Measurements from ENCODE around the gene LRP4.

The LRP4 gene

DNA sequence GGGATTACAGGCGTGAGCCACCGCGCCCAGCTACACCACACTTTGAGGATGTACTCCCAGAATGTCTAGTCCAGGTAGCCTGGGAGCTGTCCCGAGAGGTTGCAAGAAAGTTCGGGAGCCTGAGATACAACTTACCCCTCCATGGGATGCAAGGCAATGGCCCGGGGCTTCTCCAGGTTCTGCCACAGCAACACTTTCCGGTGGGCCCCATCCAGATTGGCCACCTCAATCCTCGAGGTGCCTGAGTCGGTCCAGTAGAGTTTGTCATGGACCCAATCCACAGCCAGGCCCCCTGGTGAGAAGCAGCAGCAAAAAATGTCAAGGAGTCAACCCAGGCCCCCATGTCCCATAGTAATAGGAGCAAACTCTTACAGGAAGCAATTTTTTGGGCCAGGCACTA lies 25.5 kb downstream of the LRP4 start:
- DNase-seq (ENCODE audit: low read depth): no peak

DNA sequence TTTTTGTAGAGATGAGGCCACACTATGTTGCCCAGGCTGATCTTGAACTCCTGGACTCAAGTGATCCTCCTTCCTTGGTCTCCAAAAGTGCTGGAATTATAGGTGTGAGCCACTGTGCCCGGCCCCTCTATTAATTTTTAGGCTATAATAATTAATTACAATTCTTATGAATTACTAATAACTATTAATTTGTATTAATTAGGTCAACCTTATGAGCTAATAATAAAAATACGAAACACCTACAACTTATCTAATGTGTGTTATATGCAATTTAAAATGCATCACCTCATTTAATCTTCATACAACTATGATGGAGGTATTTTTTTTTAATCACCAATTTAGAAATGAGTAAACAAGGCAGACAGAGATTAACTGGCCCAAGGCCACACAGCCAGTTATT lies 26.2 kb downstream of the LRP4 start:
- DNase-seq (ENCODE audit: low read depth): no peak

DNA sequence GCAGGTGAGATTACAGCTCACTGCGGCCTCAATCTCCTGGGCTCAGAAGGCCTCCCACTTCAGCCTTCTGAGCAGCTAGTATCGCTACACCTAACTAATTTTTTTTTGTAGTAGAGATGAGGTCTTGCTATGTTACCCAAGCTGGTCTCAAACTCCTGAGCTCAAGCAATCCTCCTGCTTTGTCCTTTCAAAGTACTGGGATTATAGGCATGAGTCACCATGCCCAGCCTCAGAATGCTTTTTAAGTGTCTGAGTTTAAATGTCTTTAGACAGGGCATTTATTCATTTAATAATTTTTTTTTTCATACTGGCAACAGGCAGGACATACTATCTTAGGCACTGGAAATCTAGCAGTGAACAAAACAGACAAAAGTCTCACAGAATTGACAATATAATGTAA lies 27.7 kb downstream of the LRP4 start:
- DNase-seq (ENCODE audit: low read depth): peak; percentile 55

DNA sequence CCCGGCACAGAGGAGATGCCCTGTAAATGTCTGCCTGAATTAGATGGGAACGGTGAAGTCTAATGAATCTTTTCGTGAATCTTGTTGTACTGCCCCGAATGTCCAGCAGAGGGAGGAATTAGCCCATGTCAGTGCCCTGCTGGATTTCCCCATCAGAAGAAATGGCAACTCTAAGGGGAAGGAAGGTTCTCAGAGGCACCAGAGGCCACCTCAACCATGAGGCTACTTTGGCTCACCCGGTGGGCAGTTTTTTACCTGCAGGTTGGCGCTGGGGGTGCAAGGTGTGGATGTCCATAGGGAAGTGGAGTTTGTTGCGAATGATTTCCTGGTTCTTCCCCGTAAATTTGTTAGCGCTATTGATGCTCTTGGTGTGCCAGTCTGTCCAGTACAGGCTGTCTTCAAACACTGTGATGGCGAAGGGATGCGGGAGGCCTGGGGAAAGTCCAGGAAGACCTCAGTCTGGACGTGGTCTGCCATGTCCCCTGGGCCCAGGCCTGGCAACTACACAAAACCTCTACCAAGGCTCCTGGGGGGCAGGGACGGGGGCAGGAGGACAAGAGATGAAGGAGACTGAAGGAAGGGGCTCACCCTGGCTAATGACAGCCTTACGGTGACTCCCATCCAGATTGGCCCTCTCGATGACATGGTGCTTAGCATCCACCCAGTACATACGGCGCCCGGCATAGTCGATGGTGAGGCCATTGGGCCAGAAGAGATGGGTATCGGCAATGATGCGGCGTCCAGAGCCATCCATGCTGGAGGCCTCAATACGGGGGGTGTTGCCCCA lies 28.5 kb downstream of the LRP4 start:
- peak; percentile 64 for DNase-seq (ENCODE audit: low read depth)

DNA sequence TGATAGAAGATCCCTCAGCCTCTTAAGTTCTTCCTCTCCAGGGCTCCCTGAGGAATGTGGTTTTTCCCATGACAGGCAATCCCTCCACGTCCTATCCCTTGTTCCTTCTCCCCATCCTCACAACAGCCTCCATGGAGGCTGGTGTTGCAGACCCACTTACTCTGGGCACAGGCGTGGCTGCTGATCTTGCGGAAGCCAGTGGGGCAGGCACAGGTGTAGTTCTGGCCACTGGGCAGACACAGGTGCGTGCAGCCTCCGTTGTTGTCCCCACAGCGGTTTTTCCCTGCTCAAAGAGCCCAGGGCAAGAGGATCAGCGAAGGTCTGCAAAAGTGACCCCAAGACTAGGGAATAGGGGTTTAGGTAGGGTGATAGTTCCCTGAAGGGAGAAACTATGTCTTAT lies 29.1 kb downstream of the LRP4 start:
- no peak for DNase-seq (ENCODE audit: low read depth)

DNA sequence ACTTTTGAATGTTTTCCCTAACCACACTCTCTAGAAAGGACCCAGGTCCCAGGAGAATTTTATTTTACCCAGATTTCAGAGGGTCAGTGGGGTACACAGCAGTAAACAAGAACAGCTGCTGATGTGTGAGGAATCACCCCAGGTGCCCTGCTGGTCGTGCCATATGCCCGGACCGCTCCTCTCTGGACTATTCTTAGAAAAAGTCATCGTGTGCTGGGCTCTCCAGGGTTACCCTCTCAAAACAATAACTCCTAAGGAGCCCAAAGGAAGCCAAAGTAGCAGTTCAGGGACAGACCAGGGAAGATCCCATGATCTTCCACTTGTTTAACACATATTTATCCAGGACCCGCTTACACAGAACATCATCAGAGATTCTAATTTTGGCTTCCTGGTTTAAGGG lies 29.7 kb downstream of the LRP4 start:
- DNase-seq (ENCODE audit: low read depth): no peak

DNA sequence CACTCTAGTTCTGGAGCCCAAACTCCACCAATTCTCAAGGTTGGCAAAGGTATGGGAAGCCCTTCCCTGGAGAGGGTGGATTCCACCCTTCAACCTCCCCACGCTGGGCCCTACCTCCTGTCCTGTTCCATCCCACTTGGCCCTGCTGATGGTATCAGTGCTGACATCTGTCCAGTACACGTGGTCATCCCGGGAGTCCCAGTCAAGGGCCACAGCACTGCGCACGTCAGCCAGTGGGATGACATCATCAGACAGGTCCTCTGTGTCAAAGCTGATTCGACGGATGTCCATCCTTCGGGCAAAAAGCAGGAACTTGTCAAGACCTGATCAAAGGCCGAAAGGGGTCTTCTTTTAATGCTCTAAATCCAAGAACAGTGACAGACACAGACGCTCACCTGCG lies 32.1 kb downstream of the LRP4 start:
- DNase-seq (ENCODE audit: low read depth): no peak

DNA sequence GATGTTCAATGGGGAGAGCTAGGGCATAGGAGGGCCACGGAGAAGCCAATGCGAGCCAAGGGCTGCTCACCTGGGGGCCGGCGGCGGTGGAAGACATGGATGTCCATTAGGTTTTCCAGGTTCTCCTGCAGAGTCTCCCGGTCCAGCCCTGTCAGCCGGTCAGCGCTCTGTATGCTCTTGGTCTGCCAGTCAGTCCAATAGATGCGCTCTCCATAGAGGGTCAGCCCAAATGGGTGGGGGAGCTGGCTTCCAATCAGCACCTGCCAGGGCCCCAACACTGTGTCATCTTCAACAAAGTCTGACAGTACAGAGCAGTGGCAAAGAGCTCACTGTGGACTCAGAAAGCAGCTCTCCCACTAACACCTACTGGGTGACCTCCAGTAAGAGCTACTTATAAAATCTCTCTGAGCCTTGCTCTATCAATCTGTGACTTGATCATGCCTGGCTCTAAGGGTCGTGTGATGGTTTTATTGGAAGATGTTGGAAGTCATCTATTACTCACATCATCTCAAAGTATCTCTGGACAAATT lies 39.2 kb downstream of the LRP4 start:
- DNase-seq (ENCODE audit: low read depth): no peak

DNA sequence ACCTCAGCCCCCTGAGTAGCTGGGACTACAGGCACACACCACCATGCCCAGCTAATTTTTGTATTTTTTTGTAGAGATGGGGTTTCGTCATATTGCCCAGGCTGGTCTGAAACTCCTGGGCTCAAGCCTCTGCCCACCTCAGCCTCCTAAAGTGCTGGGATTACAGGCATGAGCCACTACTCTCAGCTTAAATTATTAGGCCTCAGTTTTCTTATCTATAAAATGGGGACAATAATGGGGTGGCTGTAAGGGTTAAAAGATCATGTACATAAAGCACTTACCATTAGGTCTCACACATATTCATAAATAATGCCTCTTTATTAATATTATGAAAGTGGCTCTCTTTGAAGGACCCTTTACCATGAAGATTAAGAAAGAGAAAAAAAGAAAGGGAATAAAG lies 40.8 kb downstream of the LRP4 start:
- no peak for DNase-seq (ENCODE audit: low read depth)

DNA sequence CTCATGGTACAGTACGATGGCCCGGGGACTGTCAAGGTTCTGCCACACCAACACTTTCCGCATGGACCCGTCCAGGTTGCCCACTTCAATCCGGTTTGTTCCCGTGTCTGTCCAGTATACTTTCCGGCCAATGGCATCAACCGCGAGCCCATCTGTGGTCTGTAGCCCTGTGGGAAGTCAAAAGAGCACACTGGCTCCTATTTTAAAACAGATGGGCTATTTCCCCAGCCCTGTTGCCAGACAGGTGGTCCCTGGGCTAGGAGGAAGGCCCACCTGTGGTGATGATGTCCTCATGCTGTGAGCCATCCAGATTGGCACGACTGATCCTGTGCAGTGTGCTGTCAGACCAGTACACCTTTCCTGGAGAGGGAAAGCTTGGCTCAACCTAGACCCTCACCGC lies 41.9 kb downstream of the LRP4 start:
- no peak for DNase-seq (ENCODE audit: low read depth)

DNA sequence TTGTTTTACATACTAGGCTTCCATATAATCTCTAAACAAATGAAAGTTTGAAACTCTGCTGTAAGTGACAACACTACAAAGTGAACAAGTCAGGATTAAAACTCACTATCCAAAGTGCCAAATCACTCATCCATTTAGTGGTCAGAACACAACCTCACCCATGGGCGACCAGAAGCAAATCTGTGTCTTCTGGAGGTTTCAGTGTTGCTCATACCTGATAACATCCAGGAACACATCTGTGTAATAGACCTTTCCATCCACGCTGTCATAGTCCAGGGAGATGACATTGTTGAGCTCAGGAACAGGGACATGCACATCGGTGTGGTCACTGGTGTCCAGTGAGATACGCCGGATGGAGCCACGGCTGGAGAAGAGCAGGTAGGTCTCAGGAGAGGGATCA lies 43.8 kb downstream of the LRP4 start:
- DNase-seq (ENCODE audit: low read depth): no peak

DNA sequence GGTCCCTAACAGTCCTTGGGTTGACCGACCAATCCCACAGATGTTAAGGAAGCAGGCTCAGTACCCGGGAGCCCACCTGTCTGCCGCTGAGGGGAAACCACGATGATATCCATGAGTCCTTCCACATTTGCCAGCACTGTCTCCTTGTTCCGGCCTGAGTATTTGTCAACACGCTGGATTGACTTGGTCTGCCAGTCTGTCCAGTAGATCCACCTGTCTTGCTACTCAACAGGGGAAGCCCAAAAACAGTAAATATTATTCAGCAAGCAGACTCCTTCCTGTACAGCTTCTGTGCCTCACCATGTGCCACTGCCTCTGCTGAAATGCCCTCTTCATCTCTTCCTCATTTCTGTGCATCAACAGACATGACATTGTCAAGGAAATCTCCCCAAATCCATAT lies 49.4 kb downstream of the LRP4 start:
- DNase-seq (ENCODE audit: low read depth): no peak

DNA sequence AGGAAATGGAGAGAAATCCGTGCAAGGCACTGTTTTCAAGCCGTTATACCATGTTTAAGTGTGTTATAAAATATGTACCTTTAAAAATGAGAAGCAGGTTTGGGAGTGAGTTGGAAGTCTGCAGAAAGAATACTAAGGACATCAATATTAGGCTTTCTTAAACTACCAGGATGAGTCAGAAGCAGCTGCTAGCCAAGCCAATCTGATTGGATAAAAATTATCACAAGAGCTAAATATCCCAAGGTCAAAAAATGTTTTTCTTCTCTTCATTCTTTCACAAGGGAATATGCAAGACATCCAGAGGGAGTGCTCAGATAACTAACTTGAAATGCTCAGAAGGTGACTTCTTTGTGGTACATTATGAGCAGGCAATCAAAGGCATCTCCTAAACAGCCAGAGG lies 53.0 kb downstream of the LRP4 start:
- peak; percentile 96 for DNase-seq (ENCODE audit: low read depth)

DNA sequence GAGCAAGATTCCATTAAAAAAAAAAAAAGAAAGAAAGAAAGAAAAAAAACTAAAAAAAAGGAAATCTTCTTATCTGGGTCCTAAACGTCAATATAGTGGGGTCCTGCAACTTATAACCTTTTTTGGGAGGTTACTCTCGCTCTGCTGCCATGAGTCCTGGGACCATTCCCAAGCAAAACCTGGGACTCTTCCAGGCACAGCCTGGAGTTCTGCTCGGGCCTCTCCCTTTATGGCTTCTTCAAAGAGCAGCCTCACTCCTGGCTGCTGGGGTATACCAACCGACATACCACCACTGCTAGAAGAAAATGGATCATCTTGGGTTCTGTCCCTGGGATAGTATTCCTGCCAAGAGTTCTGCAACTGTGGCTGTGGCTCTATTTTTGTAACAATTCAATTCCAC lies 58.1 kb downstream of the LRP4 start:
- DNase-seq (ENCODE audit: low read depth): no peak

DNA sequence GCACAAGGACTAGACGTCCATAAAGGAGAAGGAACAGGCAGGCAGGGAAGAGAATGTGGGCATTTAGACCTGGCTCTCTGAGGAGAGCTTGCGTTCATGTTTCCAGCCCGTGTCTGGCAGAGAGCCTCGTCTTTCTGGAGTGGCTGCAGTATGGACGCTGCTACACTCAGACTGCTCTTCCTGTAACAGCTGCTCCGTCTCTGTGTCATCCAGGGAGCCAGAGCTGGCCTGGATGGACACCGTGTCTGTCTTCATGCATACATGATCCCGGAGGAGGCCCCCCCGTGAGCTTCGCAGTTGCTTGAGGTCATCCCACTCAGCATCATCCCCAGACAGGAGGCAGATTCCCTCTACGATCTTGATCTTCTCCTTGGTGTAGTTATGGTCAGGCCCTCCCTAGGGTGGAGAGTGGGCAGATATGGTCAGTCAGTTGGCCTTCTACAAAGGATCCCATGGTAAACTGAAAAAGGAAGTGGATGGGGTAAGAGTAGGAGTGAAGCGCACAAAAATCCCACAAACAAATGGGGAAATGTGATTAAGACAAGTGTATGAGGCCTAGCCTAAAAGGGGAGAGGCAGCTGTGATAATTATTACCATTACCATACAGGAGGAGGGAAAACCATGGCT lies 59.3 kb downstream of the LRP4 start:
- no peak for DNase-seq (ENCODE audit: low read depth)

DNA sequence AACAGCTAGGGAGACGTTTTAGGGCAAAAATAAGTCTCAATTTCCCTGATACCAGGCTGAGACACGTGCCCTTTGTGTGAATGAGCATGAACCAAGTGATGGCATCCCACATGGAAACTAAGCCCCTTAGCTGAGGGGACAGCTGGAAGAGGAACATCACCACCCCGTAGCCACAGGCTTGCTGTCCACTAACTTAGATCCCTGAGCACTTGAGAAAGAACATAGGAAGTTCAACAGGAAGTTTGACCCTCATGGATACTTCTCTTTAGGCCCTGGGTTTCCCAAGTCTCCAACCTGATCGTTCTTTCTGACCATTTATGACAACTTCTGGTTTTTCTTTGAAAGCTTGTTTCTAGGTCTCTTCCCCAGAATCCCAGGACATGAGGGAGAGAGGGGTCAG lies 60.7 kb downstream of the LRP4 start:
- no peak for DNase-seq (ENCODE audit: low read depth)

DNA sequence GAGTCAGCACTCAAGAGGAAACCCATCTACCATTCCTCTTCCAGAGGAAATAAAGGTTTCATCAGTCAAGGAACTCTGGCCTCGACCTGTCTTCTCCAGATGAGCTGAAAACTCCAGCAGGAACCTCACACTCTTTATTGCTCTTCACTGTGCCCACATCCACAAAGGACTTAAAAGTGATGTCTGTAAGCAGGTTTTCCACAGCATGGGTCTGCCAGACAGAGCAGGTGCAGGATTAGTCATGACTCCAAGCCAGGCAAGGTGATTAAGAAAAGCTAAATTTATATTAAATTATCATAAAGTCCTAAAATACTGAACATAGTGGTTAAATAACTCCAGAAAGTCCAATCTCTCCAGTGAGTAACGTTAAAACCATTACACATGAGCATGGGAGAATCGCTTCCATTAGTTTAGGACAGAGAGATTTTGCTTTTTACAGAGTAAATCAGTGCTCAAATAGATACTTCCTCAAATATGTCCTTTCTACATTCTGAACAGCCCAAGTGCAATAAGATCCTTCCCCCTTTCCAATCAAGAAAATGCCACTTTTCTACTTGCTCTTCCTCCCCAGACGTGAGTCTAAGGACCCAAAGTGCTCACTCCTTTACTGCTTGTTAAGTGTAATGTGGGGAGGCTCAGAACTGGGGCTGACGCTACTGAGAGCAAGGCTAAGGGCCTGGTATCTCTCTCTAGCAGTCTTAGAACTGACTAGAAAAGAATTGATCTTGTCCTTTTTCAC lies 61.6 kb downstream of the LRP4 start:
- DNase-seq (ENCODE audit: low read depth): no peak

DNA sequence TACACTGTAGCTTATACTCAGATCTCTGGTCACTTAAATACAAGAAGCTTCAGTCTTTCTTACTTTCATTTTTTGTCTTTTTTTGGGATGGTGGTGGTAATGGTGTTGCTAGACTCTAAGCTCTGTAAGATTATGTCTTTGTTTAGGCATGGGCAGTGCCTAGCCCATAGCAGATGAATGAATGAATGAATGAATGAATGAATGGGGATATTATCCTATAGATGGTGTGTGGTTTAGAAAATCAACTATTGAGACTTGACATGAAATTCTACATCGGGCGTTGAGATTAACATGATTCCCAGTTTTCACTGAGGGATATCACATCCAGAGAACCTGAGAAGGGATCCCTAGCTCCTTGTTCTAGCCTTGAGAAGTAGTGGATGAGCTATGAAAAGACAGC lies 62.5 kb downstream of the LRP4 start:
- DNase-seq (ENCODE audit: low read depth): no peak

DNA sequence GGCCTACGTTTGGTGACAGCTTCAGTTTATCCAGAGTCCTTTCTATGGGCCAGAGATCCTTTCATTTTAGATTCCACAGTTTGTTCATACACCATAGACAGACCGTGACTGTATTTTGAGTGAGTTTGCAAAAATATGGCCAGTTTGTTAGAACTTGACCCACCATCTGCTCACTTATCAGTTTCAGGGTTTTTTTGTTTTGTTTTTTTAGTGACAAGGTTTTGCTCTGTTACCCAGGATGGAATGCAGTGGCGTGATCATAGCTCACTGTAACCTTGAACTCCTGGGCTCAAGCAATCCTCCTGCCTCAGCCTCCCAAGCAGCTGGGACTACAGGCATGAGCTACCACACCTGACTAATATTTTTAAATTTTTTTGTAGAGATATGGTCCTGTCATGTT lies 63.2 kb downstream of the LRP4 start:
- no peak for DNase-seq (ENCODE audit: low read depth)

DNA sequence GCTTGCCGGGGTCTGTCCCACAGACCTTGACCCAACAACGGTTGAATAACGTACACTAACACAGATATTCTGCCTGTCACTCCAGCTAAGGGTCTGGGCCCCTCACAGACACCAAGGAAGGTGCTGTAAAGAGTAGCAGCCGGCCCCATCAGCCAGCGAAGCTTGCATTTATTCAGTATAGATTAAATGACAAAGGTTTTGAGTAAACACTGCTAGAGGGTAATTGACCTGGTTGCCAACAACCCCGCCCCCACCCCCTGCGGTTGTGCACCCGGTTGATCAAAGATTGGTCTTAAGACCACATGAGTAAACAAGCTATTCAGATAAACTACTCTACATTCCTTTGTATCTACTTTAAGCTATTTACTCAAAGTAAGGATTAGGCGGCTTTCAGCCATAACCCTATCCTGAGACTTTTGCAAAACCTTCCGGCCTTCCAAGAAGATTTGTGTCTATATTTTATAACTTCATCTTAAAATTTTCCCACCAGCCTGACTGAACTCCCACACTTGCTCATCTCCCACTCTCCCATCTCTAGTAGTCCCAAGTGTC lies 67.4 kb downstream of the LRP4 start:
- peak; percentile 66 for DNase-seq (ENCODE audit: low read depth)

DNA sequence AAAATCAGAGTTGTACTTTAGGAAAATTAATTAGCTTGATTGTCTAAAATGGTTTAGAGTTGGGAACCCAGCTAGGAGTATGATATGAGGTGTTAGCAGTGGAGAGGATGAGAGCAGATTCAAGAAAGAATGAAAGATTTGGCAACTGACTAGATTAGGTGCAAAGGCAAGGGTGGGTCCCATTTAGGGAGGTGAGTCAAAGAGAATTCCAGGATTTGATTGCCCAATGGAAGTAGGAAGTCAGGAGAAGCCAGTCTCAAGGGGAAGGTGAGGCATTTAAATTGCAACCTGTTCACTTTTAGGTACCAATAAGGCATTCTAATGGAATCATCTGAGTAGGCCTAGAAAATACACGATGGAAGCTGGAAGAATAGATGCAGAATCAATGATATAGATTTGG lies 68.7 kb downstream of the LRP4 start:
- DNase-seq (ENCODE audit: low read depth): no peak

DNA sequence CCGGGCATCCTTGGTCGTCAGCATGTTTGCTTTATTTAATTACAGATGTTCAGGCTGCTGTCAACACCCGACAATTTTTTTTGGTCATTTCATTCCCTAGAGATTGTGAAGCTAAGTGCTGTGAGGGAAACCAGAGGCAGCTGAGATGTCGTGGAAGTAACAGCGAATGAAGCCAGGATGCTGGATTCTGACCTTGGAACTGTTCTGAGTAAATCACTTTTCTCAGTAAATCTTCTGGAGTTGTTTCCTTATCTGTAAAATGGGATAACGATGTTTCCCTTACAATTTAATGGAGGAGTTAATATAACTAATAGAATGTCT lies 71.9 kb downstream of the LRP4 start:
- DNase-seq (ENCODE audit: low read depth): peak; percentile 53

All from amniotic epithelial cell (primary cell).